ENCODE results near the gene HPS5. TPM values are rescaled to one million over a fixed set of nuclear protein-coding genes. Genes with fewer than 3 reads are reported as not detected.

Gene HPS5, protein sequence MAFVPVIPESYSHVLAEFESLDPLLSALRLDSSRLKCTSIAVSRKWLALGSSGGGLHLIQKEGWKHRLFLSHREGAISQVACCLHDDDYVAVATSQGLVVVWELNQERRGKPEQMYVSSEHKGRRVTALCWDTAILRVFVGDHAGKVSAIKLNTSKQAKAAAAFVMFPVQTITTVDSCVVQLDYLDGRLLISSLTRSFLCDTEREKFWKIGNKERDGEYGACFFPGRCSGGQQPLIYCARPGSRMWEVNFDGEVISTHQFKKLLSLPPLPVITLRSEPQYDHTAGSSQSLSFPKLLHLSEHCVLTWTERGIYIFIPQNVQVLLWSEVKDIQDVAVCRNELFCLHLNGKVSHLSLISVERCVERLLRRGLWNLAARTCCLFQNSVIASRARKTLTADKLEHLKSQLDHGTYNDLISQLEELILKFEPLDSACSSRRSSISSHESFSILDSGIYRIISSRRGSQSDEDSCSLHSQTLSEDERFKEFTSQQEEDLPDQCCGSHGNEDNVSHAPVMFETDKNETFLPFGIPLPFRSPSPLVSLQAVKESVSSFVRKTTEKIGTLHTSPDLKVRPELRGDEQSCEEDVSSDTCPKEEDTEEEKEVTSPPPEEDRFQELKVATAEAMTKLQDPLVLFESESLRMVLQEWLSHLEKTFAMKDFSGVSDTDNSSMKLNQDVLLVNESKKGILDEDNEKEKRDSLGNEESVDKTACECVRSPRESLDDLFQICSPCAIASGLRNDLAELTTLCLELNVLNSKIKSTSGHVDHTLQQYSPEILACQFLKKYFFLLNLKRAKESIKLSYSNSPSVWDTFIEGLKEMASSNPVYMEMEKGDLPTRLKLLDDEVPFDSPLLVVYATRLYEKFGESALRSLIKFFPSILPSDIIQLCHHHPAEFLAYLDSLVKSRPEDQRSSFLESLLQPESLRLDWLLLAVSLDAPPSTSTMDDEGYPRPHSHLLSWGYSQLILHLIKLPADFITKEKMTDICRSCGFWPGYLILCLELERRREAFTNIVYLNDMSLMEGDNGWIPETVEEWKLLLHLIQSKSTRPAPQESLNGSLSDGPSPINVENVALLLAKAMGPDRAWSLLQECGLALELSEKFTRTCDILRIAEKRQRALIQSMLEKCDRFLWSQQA
- total RNA-seq (2021; fragmentation: NEBNext Ultra II Directional; extraction: Animal tissue kit (Norgen Biotek cat#: 25700)), result 10 to 100 TPM; 31.4 to 41.5 (median 34.4) TPM
- long read RNA-seq, full-length matches to known transcripts, result 13 of 42 reads
- long read RNA-seq, partial matches to known transcripts, result 20 of 42 reads
- long read RNA-seq, other reads (novel, unspliced or antisense), result 9 of 42 reads

DNA sequence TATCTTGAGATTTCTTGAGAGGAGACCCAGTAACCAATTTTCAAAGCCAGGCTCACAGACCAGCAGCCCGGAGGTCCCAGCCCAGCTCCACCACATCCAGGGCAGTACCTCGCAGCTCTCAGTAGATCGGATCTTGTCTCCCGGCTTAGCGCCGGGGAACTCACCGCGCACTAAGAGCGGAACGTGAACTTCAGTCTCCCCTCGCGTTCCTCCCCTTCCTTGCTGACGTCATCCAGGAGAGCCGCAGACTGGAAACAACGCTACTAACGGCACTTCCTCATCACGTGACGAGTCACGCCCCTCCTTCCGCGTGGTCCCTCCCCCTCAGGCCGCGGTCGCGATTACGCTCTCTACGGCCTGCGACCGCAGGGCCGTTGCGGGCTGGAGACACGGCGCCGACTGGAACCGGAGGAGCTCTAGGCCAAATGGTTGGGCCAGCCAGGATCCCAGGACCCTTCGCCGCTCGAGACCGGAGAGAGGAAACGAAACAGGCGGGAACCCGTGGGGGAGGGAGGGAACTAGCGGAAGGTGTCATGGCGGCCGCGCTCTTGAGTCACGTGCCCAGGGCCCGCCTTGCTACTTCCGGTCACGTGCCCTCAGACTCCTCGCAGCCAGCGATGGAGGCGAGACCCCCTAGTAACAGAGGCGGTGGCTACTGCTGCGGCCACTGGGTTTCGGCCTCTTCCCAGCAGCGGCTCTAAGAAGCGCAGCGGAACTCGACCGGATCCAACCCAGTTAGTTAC is at the start of gene HPS5, which contains the start of gene GTF2H1:
Gene HPS5, minus strand, starts transcription at position 172 of the 743 bp plus-strand sequence. CDS start 4,282 bp downstream, outside the sequence.
Gene GTF2H1, plus strand, starts transcription at position 599 of the 743 bp plus-strand sequence. CDS start 10,508 bp downstream, outside the sequence.
- Mint-ChIP-seq H3K9me3 (no peaks in the 10 kb centered on the region), H3K27ac (peak within 1 kb of the TSS; percentile 100), H3K4me3 (peak within 1 kb of the TSS; percentile 99), H3K36me3 (ENCODE audit: low read depth) (peaks cover 49% of the 10 kb centered on the region), H3K4me1 (ENCODE audit: low read depth) (peaks cover 70% of the 10 kb centered on the region), H3K27me3 (ENCODE audit: insufficient read depth) (peaks cover 3% of the 10 kb centered on the region)
- peak; percentile 96 for DNase-seq
- TF ChIP-seq CTCF (IDR thresholded peaks at IDR 0.05), result no peak

- Mint-ChIP-seq H3K36me3 (ENCODE audit: low read depth) (peaks cover 13% of the 10 kb centered on the region), H3K9me3 (no peaks in the 10 kb centered on the region), H3K27me3 (ENCODE audit: insufficient read depth) (no peaks in the 10 kb centered on the region; the same call in 1 of the 2 replicates), H3K27ac (no peak overlapping the region), H3K4me3 (no peak overlapping the region), H3K4me1 (ENCODE audit: low read depth) (peaks cover 37% of the 10 kb centered on the region)
- no peak for TF ChIP-seq CTCF (IDR thresholded peaks at IDR 0.05)
- DNase-seq, result no peak
These were observed 49.3 kb upstream of the HPS5 start for GRCh38 chr11:18371279-18371678.

DNA sequence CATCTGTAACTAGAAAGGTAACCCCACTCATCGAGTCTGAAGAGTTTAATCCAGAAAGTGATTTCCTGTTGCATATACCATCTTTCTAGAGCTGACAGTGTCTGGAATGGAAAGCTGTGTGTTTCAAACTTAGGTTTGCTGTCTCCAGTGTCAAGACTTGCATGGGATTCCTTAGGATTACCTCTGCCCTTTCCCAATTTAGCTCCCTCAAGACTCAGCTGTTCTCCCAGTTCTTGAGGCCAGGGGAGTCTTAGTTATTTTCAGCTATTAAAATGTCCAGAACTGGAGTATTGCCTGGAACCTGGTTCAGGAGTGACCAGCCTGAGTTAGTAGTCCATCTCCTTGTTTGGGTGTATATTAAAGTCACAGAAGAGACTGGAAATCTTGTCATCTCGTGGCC is 47.5 kb upstream of the HPS5 start:
- H3K4me1 Mint-ChIP-seq (ENCODE audit: low read depth), result peaks cover 45% of the 10 kb centered on the region
- H3K36me3 Mint-ChIP-seq (ENCODE audit: low read depth), result peaks cover 21% of the 10 kb centered on the region
- H3K9me3 Mint-ChIP-seq, result no peaks in the 10 kb centered on the region
- TF ChIP-seq CTCF (IDR thresholded peaks at IDR 0.05), result no peak
- no peaks in the 10 kb centered on the region; the same call in 1 of the 2 replicates for H3K27me3 Mint-ChIP-seq (ENCODE audit: insufficient read depth)
- H3K4me3 Mint-ChIP-seq, result no peak overlapping the region
- DNase-seq, result no peak
- no peak overlapping the region for H3K27ac Mint-ChIP-seq

GRCh38 chr11:18368221-18368620 is 46.3 kb upstream of the HPS5 start:
- Mint-ChIP-seq H3K4me1 (ENCODE audit: low read depth) (peaks cover 50% of the 10 kb centered on the region), H3K36me3 (ENCODE audit: low read depth) (peaks cover 26% of the 10 kb centered on the region), H3K27me3 (ENCODE audit: insufficient read depth) (no peaks in the 10 kb centered on the region; the same call in 1 of the 2 replicates), H3K9me3 (no peaks in the 10 kb centered on the region), H3K4me3 (no peak overlapping the region; the same call in 1 of the 2 replicates), H3K27ac (peak overlapping the region; percentile 72)
- TF ChIP-seq CTCF (IDR thresholded peaks at IDR 0.05), result no peak
- peak; percentile 37 for DNase-seq

All from HFFc6 (cell line).